ENCODE data around the gene ME2.
"Not testable (repeated sequence)": the region's sequence is repeated elsewhere in the genome, so short reads cannot be mapped to it uniquely, and the experiment has no call there.

ME2 gene

GRCh38 chr18:50970006-50970405 lies 91.1 kb downstream of the ME2 start:
- H3K27me3 ChIP-seq = no peaks in the 10 kb centered on the region
- H3K4me2 ChIP-seq = peak overlapping the region in 3 of 11 experiments; percentile 79 to 89 (median 79); a peak in 5 of 22 replicates
- peaks cover 2 to 8% (median 5%) of the 10 kb centered on the region in 11 experiments; a peak in 14 of 22 replicates for H3K9me3 ChIP-seq (replicated peaks in 1 of 11)
- peaks cover 9 to 15% (median 11%) of the 10 kb centered on the region in 11 experiments for H3K36me3 ChIP-seq
- no peak overlapping the region for H3K4me3 ChIP-seq
- no peak for TF ChIP-seq Cebpa-rat (IDR thresholded peaks at IDR 0.05)
- no peak overlapping the region for H3K27ac ChIP-seq
- peaks cover 10 to 23% (median 13%) of the 10 kb centered on the region in 10 experiments; a peak in 17 of 20 replicates for H3K4me1 ChIP-seq
- H3K9ac ChIP-seq = no peak overlapping the region
- no peaks in the 10 kb centered on the region for H4K20me1 ChIP-seq

- not testable (repeated sequence) for H3K4me3 ChIP-seq, H4K20me1 ChIP-seq, H3K27me3 ChIP-seq, H3K9ac ChIP-seq, H3K27ac ChIP-seq, H3K4me2 ChIP-seq
- peaks cover 25 to 32% (median 29%) of the 10 kb centered on the region in 11 experiments for H3K9me3 ChIP-seq (replicated peaks in 1 of 11)
- TF ChIP-seq Cebpa-rat (IDR thresholded peaks at IDR 0.05) = peak in 2 of 11 experiments; percentile 22 to 38; a peak in 1 of 22 replicates
- H3K4me1 ChIP-seq = peaks cover 8 to 23% (median 12%) of the 10 kb centered on the region in 10 experiments; a peak in 17 of 20 replicates
- H3K36me3 ChIP-seq = peaks cover 33 to 39% (median 35%) of the 10 kb centered on the region in 11 experiments
Observed at GRCh38 chr18:50972404-50972803, 93.5 kb downstream of the ME2 start.

DNA sequence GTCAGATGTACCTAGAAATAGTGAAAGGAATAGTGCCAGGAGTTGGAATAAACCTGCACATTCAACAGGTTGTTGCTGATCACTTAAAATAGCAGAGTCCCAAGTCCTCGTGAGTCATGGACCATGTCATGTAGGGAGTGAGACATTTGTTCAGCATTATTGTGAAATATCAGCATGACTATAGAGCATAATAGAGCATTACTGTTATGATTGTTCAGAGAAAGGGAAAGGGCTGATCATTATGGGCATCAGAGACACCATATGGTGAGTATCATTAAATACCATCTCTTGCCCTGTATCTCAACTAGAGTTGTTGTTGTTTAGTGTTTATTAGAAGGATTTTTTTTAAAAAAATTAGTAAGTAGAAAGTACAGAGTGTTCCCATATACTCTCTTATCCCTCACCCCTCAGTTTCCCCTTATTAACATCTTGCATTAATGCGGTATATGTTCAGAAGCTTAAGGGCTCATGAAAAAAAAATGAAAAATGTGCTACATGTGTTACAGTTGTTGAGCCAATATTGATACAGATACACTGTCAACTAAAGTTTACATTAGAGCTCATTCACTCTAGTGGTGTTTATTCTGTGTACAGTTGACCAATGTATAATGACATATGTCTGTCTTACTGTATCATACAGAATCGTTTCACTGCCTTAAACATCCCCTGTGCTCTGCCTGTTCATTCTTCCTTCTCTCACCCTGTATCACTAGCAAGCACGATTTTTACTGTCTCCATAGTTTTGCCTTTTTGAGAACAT lies 94.6 kb downstream of the ME2 start:
- H3K4me2 ChIP-seq = no peak overlapping the region
- no peak for TF ChIP-seq Cebpa-rat (IDR thresholded peaks at IDR 0.05)
- no peak overlapping the region for H3K27ac ChIP-seq
- H3K27me3 ChIP-seq = no peaks in the 10 kb centered on the region
- H3K9me3 ChIP-seq (replicated peaks in 1 of 11) = peaks cover 36 to 42% (median 40%) of the 10 kb centered on the region in 11 experiments
- peaks cover 7 to 23% (median 10%) of the 10 kb centered on the region in 10 experiments; a peak in 17 of 20 replicates for H3K4me1 ChIP-seq
- H3K9ac ChIP-seq = no peak overlapping the region
- H4K20me1 ChIP-seq = no peaks in the 10 kb centered on the region
- H3K36me3 ChIP-seq = peaks cover 44 to 51% (median 46%) of the 10 kb centered on the region in 11 experiments
- no peak overlapping the region for H3K4me3 ChIP-seq

GRCh38 chr18:50977037-50977760 lies 98.3 kb downstream of the ME2 start:
- Histone ChIP-seq H3K4me3 (peak overlapping the region in 5 of 10 experiments; percentile 24 to 52 (median 33); a peak in 5 of 20 replicates), H3K4me2 (no peak overlapping the region), H3K27ac (no peak overlapping the region), H4K20me1 (no peaks in the 10 kb centered on the region; a peak in 1 of 22 replicates), H3K9ac (no peak overlapping the region), H3K9me3 (replicated peaks in 1 of 11) (peaks cover 40 to 55% (median 51%) of the 10 kb centered on the region in 11 experiments), H3K4me1 (peaks cover 0 to 15% (median 0%) of the 10 kb centered on the region in 10 experiments; a peak in 1 of 20 replicates), H3K27me3 (no peaks in the 10 kb centered on the region), H3K36me3 (peaks cover 65 to 81% (median 74%) of the 10 kb centered on the region in 11 experiments)
- TF ChIP-seq Cebpa-rat (IDR thresholded peaks at IDR 0.05) = no peak

DNA sequence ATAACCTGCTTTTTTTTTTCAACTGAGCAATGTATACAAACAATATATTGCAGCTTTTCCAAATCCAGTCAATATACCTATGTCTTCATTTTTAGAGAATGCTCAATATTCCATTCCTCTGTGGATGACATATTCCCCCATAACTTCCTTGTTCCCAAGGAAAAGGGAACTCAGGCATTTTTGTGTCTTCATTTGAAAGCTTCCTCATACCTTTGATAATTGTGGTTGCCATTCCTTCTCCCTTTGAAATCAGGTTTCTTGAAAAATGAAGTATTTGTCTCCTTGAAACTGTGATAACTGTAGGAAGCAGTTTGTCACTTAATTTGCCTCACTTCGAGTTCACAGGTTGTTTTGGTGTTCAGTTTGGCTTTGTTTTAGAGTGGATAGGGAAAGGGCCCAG lies 102.5 kb downstream of the ME2 start:
- Histone ChIP-seq H3K27me3 (no peaks in the 10 kb centered on the region), H3K9ac (no peak overlapping the region), H3K4me1 (peaks cover 0 to 7% (median 0%) of the 10 kb centered on the region in 10 experiments; a peak in 1 of 20 replicates), H3K4me2 (no peak overlapping the region), H3K9me3 (replicated peaks in 1 of 11) (peaks cover 21 to 37% (median 33%) of the 10 kb centered on the region in 11 experiments), H4K20me1 (no peaks in the 10 kb centered on the region; a peak in 1 of 22 replicates), H3K36me3 (peaks cover 68 to 98% (median 89%) of the 10 kb centered on the region in 11 experiments), H3K27ac (no peak overlapping the region), H3K4me3 (no peak overlapping the region)
- TF ChIP-seq Cebpa-rat (IDR thresholded peaks at IDR 0.05) = no peak

GRCh38 chr18:50982086-50982801 lies 103.3 kb downstream of the ME2 start:
- no peak for TF ChIP-seq Cebpa-rat (IDR thresholded peaks at IDR 0.05)
- H3K4me1 ChIP-seq = peaks cover 0 to 7% (median 0%) of the 10 kb centered on the region in 10 experiments; a peak in 1 of 20 replicates
- H3K27me3 ChIP-seq = no peaks in the 10 kb centered on the region
- H3K4me2 ChIP-seq = no peak overlapping the region
- H4K20me1 ChIP-seq = no peaks in the 10 kb centered on the region; a peak in 1 of 22 replicates
- H3K9me3 ChIP-seq (replicated peaks in 1 of 11) = peaks cover 12 to 28% (median 24%) of the 10 kb centered on the region in 11 experiments
- H3K27ac ChIP-seq = no peak overlapping the region
- H3K36me3 ChIP-seq = peaks cover 68 to 98% (median 88%) of the 10 kb centered on the region in 11 experiments
- no peak overlapping the region for H3K4me3 ChIP-seq
- no peak overlapping the region for H3K9ac ChIP-seq

GRCh38 chr18:50982802-50983179 lies 103.9 kb downstream of the ME2 start:
- Histone ChIP-seq H4K20me1 (no peaks in the 10 kb centered on the region; a peak in 1 of 22 replicates), H3K4me2 (no peak overlapping the region), H3K27ac (no peak overlapping the region)

GRCh38 chr18:50986360-50987087 lies 107.6 kb downstream of the ME2 start:
- TF ChIP-seq Cebpa-rat (IDR thresholded peaks at IDR 0.05) = no peak
- no peak overlapping the region for H3K27ac ChIP-seq
- no peak overlapping the region for H3K4me3 ChIP-seq
- H4K20me1 ChIP-seq = no peaks in the 10 kb centered on the region; a peak in 1 of 22 replicates
- no peak overlapping the region for H3K9ac ChIP-seq
- H3K27me3 ChIP-seq = no peaks in the 10 kb centered on the region
- no peak overlapping the region for H3K4me2 ChIP-seq
- H3K9me3 ChIP-seq (replicated peaks in 1 of 11) = no peaks in the 10 kb centered on the region
- H3K36me3 ChIP-seq = peaks cover 45 to 82% (median 62%) of the 10 kb centered on the region in 11 experiments
- H3K4me1 ChIP-seq = peaks cover 0 to 1% (median 0%) of the 10 kb centered on the region in 10 experiments; a peak in 1 of 20 replicates

More at GRCh38 chr18:50982802-50983179, 103.9 kb downstream of the ME2 start:
- Histone ChIP-seq H3K4me1 (peaks cover 0 to 7% (median 0%) of the 10 kb centered on the region in 10 experiments; a peak in 1 of 20 replicates), H3K4me3 (no peak overlapping the region), H3K36me3 (peaks cover 68 to 98% (median 86%) of the 10 kb centered on the region in 11 experiments), H3K27me3 (no peaks in the 10 kb centered on the region), H3K9ac (no peak overlapping the region), H3K9me3 (replicated peaks in 1 of 11) (peaks cover 7 to 23% (median 19%) of the 10 kb centered on the region in 11 experiments)
- no peak for TF ChIP-seq Cebpa-rat (IDR thresholded peaks at IDR 0.05)
